Karpas-422 (cell line): Measurements from ENCODE around the gene ASB10. TPM values are rescaled to one million over a fixed set of nuclear protein-coding genes. Genes with fewer than 3 reads are reported as not detected.

Experiments used
- DNase-seq: peaks from one replicate; pipeline ENCODE4 v3.0.0-alpha.2; 2015
- H2AFZ ChIP-seq: fragments of 200-600 bp; sonication (generic); 2 replicates; pipeline ENCODE4 v1.6.1; 2014; ENCODE audit warnings: antibody characterized with exemption, low read length, mixed read lengths
- H3K27ac ChIP-seq: fragments of 200-600 bp; sonication (generic); 2 replicates; pipeline ENCODE4 v1.5.1; 2014; ENCODE audit warnings: mild to moderate bottlenecking, low read length, moderate library complexity
- H3K27me3 ChIP-seq: fragments of 200-600 bp; sonication (generic); 2 replicates; pipeline ENCODE4 v1.6.1; 2014; ENCODE audit warnings: low read length, mixed read lengths
- H3K36me3 ChIP-seq: fragments of 200-600 bp; sonication (generic); 2 replicates; pipeline ENCODE4 v1.6.1; 2014; ENCODE audit warnings: low read length, mixed read lengths; ENCODE audit not compliant: insufficient read depth
- H3K4me1 ChIP-seq: fragments of 200-600 bp; sonication (generic); 2 replicates; pipeline ENCODE4 v1.6.1; 2014; ENCODE audit warnings: mild to moderate bottlenecking, low read length, mixed read lengths
- H3K4me2 ChIP-seq: fragments of 200-600 bp; sonication (generic); 2 replicates; pipeline ENCODE4 v1.6.1; 2014; ENCODE audit warnings: low read length, low read depth, mild to moderate bottlenecking; ENCODE audit not compliant: poor library complexity, severe bottlenecking
- H3K4me3 ChIP-seq: fragments of 200-600 bp; sonication (generic); 2 replicates; pipeline ENCODE4 v1.5.1; 2014; ENCODE audit warnings: mild to moderate bottlenecking, antibody characterized with exemption, low read length, mixed read lengths
- H3K79me2 ChIP-seq: fragments of 200-600 bp; sonication (generic); 2 replicates; pipeline ENCODE4 v1.6.1; 2014; ENCODE audit warnings: mild to moderate bottlenecking, low read length, mixed read lengths
- H3K9ac ChIP-seq: fragments of 200-600 bp; sonication (generic); 2 replicates; pipeline ENCODE4 v1.6.0; 2014; ENCODE audit warnings: low read length
- H3K9me2 ChIP-seq: fragments of 200-600 bp; sonication (generic), shearing (Covaris generic); replicated peaks from 2 replicates; pipeline ENCODE4 v1.6.0; 2014; ENCODE audit warnings: mild to moderate bottlenecking, low read length, moderate library complexity; ENCODE audit not compliant: insufficient read depth
- H3K9me3 ChIP-seq: fragments of 300-700, 200-600 bp; sonication (generic); 2 replicates; pipeline ENCODE4 v1.6.1; 2014; ENCODE audit warnings: low read length, mixed read lengths
- H4K20me1 ChIP-seq: fragments of 200-600 bp; sonication (generic); 2 replicates; pipeline ENCODE4 v1.6.1; 2014; ENCODE audit warnings: mild to moderate bottlenecking, antibody characterized with exemption, low read length, low read depth; ENCODE audit not compliant: insufficient read depth
- total RNA-seq: library from RNA; depleted of rRNA; stranded (reverse); fragments of >200 nt; shearing (Covaris generic); gene quantifications from 2 replicates; pipeline ENCODE4 v1.2.3, GENCODE V29; 2014; ENCODE audit warnings: low replicate concordance

Gene ASB10
- total RNA-seq, 1 experiment from 2014 or later, result not detected

- H3K4me3 ChIP-seq, result no peak overlapping the region
- no peak overlapping the region for H3K9ac ChIP-seq
Measured at GRCh38 chr7:151168003-151168786, 18.9 kb downstream of the ASB10 start.

GRCh38 chr7:151167197-151167961 is 19.7 kb downstream of the ASB10 start, which contains the start of gene GBX1:
Gene GBX1, minus strand, starts transcription at chr7:151167694. Its CDS starts 146 bp downstream, at chr7:151167548.
- no peak within 1 kb of the TSS for H3K27ac ChIP-seq
- no peaks in the 10 kb centered on the region for H3K79me2 ChIP-seq
- no peak for DNase-seq
- no peaks in the 10 kb centered on the region for H3K9me2 ChIP-seq
- H3K4me2 ChIP-seq, result no peak within 1 kb of the TSS
- no peaks in the 10 kb centered on the region for H3K9me3 ChIP-seq
- no peak within 1 kb of the TSS for H3K9ac ChIP-seq
- H2AFZ ChIP-seq, result no peak within 1 kb of the TSS
- no peak within 1 kb of the TSS for H3K4me3 ChIP-seq
- no peaks in the 10 kb centered on the region for H3K27me3 ChIP-seq
- H4K20me1 ChIP-seq, result no peaks in the 10 kb centered on the region
- no peaks in the 10 kb centered on the region for H3K4me1 ChIP-seq
- no peaks in the 10 kb centered on the region for H3K36me3 ChIP-seq

More at GRCh38 chr7:151168003-151168786, 18.9 kb downstream of the ASB10 start:
- Histone ChIP-seq H3K9me3 (no peaks in the 10 kb centered on the region), H3K4me2 (no peak overlapping the region), H3K9me2 (no peaks in the 10 kb centered on the region), H3K79me2 (no peaks in the 10 kb centered on the region), H4K20me1 (no peaks in the 10 kb centered on the region), H3K36me3 (no peaks in the 10 kb centered on the region), H3K27ac (no peak overlapping the region), H3K4me1 (no peaks in the 10 kb centered on the region), H3K27me3 (no peaks in the 10 kb centered on the region), H2AFZ (no peak overlapping the region)
- no peak for DNase-seq

- H3K4me2 ChIP-seq, result no peak overlapping the region
Measured at GRCh38 chr7:151166629-151167196, 20.3 kb downstream of the ASB10 start.

GRCh38 chr7:151161757-151162156 is 25.3 kb downstream of the ASB10 start:
- H3K27me3 ChIP-seq, result no peaks in the 10 kb centered on the region
- no peaks in the 10 kb centered on the region for H3K9me3 ChIP-seq

More at GRCh38 chr7:151166629-151167196, 20.3 kb downstream of the ASB10 start:
- Histone ChIP-seq H3K27ac (no peak overlapping the region), H3K36me3 (no peaks in the 10 kb centered on the region), H3K4me3 (no peak overlapping the region), H3K9me3 (no peaks in the 10 kb centered on the region), H3K4me1 (no peaks in the 10 kb centered on the region), H3K79me2 (no peaks in the 10 kb centered on the region), H3K27me3 (no peaks in the 10 kb centered on the region), H3K9ac (no peak overlapping the region), H2AFZ (no peak overlapping the region), H3K9me2 (no peaks in the 10 kb centered on the region), H4K20me1 (no peaks in the 10 kb centered on the region)
- DNase-seq, result no peak

DNA sequence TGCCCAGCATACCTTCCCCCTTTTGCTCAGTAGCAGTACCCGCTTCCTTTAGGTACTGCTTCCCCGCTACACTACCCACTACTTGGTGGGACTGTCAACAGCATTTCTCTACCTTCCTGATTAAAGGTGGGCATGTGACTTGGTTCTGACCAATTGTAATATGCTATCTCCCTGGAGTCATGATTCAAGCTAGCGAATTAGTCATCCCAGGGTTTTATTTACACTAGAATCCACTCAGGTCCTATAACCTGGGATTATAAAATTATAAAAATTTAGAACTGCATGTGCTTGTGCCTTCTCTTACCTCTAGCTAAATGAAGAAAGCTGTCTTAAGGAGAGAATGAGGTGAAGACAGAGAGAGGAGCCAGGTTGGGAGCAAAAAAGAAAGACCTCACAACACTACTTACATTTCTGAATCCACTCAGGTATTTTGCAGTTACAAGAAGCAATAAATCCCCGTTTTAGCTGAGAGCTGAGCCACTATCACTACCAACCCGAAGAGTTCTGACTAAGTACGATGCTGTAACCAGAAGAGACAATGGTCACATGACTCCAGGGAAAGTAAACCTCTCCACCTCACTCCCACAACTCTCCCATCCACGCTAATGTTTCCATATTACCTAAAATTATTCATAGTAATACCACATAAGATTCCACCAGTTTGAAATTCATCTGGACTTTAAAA is 29.3 kb downstream of the ASB10 start:
- Histone ChIP-seq H3K9ac (no peak overlapping the region), H3K4me2 (no peak overlapping the region), H3K36me3 (no peaks in the 10 kb centered on the region), H3K27ac (no peak overlapping the region), H3K4me3 (no peak overlapping the region), H3K9me3 (no peaks in the 10 kb centered on the region), H4K20me1 (no peaks in the 10 kb centered on the region), H3K27me3 (no peaks in the 10 kb centered on the region), H3K79me2 (no peaks in the 10 kb centered on the region), H3K4me1 (no peaks in the 10 kb centered on the region), H3K9me2 (no peaks in the 10 kb centered on the region), H2AFZ (no peak overlapping the region)
- no peak for DNase-seq

More at GRCh38 chr7:151161757-151162156, 25.3 kb downstream of the ASB10 start:
- H3K4me2 ChIP-seq, result no peak overlapping the region
- no peaks in the 10 kb centered on the region for H3K36me3 ChIP-seq
- no peaks in the 10 kb centered on the region for H3K4me1 ChIP-seq
- no peak overlapping the region for H2AFZ ChIP-seq
- no peaks in the 10 kb centered on the region for H3K79me2 ChIP-seq
- no peaks in the 10 kb centered on the region for H3K9me2 ChIP-seq
- H3K27ac ChIP-seq, result no peak overlapping the region
- DNase-seq, result no peak
- no peaks in the 10 kb centered on the region for H4K20me1 ChIP-seq
- H3K4me3 ChIP-seq, result no peak overlapping the region
- H3K9ac ChIP-seq, result no peak overlapping the region

- Histone ChIP-seq H3K9ac (no peak overlapping the region), H3K4me3 (no peak overlapping the region), H3K27me3 (no peaks in the 10 kb centered on the region), H3K9me3 (no peaks in the 10 kb centered on the region), H3K36me3 (no peaks in the 10 kb centered on the region), H3K4me1 (no peaks in the 10 kb centered on the region), H3K9me2 (no peaks in the 10 kb centered on the region), H3K79me2 (no peaks in the 10 kb centered on the region), H4K20me1 (no peaks in the 10 kb centered on the region), H3K27ac (no peak overlapping the region), H3K4me2 (no peak overlapping the region), H2AFZ (no peak overlapping the region)
- DNase-seq, result no peak
Measured at GRCh38 chr7:151152643-151153513, 34.2 kb downstream of the ASB10 start.

DNA sequence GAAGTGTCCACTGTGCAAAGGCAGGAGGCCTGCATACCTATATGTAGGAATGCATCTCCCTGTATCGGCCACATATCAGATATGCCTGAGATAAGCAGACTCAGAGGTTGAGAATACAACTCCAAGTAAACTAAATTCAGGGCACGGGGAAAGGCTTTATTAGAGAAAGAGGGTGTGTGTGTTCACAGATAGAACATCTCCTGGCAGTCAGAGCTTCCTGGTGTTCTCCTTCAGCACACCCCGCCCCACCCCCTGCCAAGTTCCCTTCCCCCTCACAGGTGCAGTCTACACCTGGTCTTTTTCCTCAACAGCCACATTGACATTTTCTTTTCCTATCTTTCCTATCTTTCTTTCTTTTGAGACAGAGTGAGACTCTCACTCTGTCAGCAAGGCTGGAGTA is 36.7 kb downstream of the ASB10 start:
- no peak for DNase-seq
- no peak overlapping the region for H3K4me2 ChIP-seq
- no peaks in the 10 kb centered on the region for H4K20me1 ChIP-seq
- H3K4me3 ChIP-seq, result no peak overlapping the region
- no peaks in the 10 kb centered on the region for H3K27me3 ChIP-seq
- H3K9me3 ChIP-seq, result no peaks in the 10 kb centered on the region
- no peaks in the 10 kb centered on the region for H3K79me2 ChIP-seq
- no peak overlapping the region for H3K27ac ChIP-seq
- H3K4me1 ChIP-seq, result no peaks in the 10 kb centered on the region
- no peaks in the 10 kb centered on the region for H3K9me2 ChIP-seq
- H3K9ac ChIP-seq, result no peak overlapping the region
- H2AFZ ChIP-seq, result no peak overlapping the region
- H3K36me3 ChIP-seq, result no peaks in the 10 kb centered on the region
